WTC11 (cell line): ENCODE measurements around the gene DTL. TPM values are rescaled to one million over a fixed set of nuclear protein-coding genes. Genes with fewer than 3 reads are reported as not detected.
A peak's percentile ranks its signal among the peaks of the same experiment; 100 is the strongest.

Experiments used
- ATAC-seq: fragments of 200-7000 bp; cut with Tn5 transposase; 2 replicates; pipeline ENCODE4 v1.10.0; 2021; ENCODE audit warnings: mild to moderate bottlenecking, moderate library complexity
- CTCF ChIA-PET: fragments of 300-600 bp; sonication (Branson Sonifier 250); formaldehyde crosslinking; loops from one replicate; lab custom pipeline; 2021; ENCODE audit warnings: antibody characterized with exemption; lab: Charles Lee
- POLR2A ChIA-PET: fragments of 350-600 bp; sonication (Branson Sonifier 250); formaldehyde crosslinking; loops from one replicate; lab custom pipeline; 2021; ENCODE audit warnings: antibody characterized with exemption; lab: Charles Lee
- DNase-seq: peaks from one replicate; pipeline ENCODE4 v3.0.0; 2021; ENCODE audit warnings: low spot score
- H3K27ac Mint-ChIP-seq: 2 replicates; pipeline ENCODE4 v1.8.0; 2021; ENCODE audit warnings: mixed read lengths
- H3K27me3 Mint-ChIP-seq: 2 replicates; pipeline ENCODE4 v1.8.0; 2021; ENCODE audit warnings: low read depth, mild to moderate bottlenecking, moderate library complexity, mixed read lengths
- H3K36me3 Mint-ChIP-seq: 2 replicates; pipeline ENCODE4 v1.8.0; 2021; ENCODE audit warnings: mixed read lengths
- H3K4me1 Mint-ChIP-seq: 2 replicates; pipeline ENCODE4 v1.8.0; 2022; ENCODE audit warnings: mixed read lengths
- H3K4me3 Mint-ChIP-seq: 2 replicates; pipeline ENCODE4 v1.8.0; 2021; ENCODE audit warnings: mild to moderate bottlenecking, moderate library complexity, mixed read lengths
- H3K9me3 Mint-ChIP-seq: 2 replicates; pipeline ENCODE4 v1.8.0; 2021; ENCODE audit warnings: mixed read lengths
- ARID4B ChIP-seq: sonication (generic); formaldehyde crosslinking; IDR thresholded peaks from 2 replicates; pipeline ENCODE4 v1.8.0; 2023; ENCODE audit warnings: missing genetic modification reagents, mild to moderate bottlenecking, borderline replicate concordance
- ATF1 ChIP-seq: sonication (generic); formaldehyde crosslinking; IDR thresholded peaks from 2 replicates; pipeline ENCODE4 v1.8.1; 2023; ENCODE audit warnings: mild to moderate bottlenecking, moderate library complexity, missing genetic modification reagents
- ATF3 ChIP-seq: sonication (generic); formaldehyde crosslinking; conservative IDR thresholded peaks from 2 replicates; pipeline ENCODE4 v1.8.1; 2022; ENCODE audit warnings: mild to moderate bottlenecking, missing genetic modification reagents
- E2F4 ChIP-seq: sonication (generic); formaldehyde crosslinking; IDR thresholded peaks from 2 replicates; pipeline ENCODE4 v1.8.1; 2022; ENCODE audit warnings: low read depth, mild to moderate bottlenecking, moderate library complexity, missing genetic modification reagents, borderline replicate concordance
- ETV6 ChIP-seq: sonication (generic); formaldehyde crosslinking; IDR thresholded peaks from 2 replicates; pipeline ENCODE4 v1.8.1; 2022; ENCODE audit warnings: mild to moderate bottlenecking, missing genetic modification reagents
- FOXJ3 ChIP-seq: sonication (generic); formaldehyde crosslinking; IDR thresholded peaks from 2 replicates; pipeline ENCODE4 v1.9.0; 2021; ENCODE audit warnings: missing genetic modification reagents, mild to moderate bottlenecking, borderline replicate concordance
- FOXP1 ChIP-seq: sonication (generic); formaldehyde crosslinking; IDR thresholded peaks from 2 replicates; pipeline ENCODE4 v1.8.0; 2022; ENCODE audit warnings: missing genetic modification reagents, mild to moderate bottlenecking, moderate library complexity, borderline replicate concordance
- HMGXB4 ChIP-seq: sonication (generic); formaldehyde crosslinking; IDR thresholded peaks from 2 replicates; pipeline ENCODE4 v1.8.1; 2023; ENCODE audit warnings: mild to moderate bottlenecking, moderate library complexity, missing genetic modification reagents
- IRF2 ChIP-seq: sonication (generic); formaldehyde crosslinking; IDR thresholded peaks from 2 replicates; pipeline ENCODE4 v1.8.0; 2022; ENCODE audit warnings: low read depth, missing genetic modification reagents, borderline replicate concordance
- RELA ChIP-seq: sonication (generic); formaldehyde crosslinking; IDR thresholded peaks from 2 replicates; pipeline ENCODE4 v1.8.1; 2022; ENCODE audit warnings: missing genetic modification reagents, mild to moderate bottlenecking, borderline replicate concordance
- RORB ChIP-seq: fragments of 250-450 bp; sonication (Bioruptor Pico); IDR thresholded peaks from 2 replicates; pipeline ENCODE4 v1.9.0; 2021; ENCODE audit warnings: mild to moderate bottlenecking
- SMAD4 ChIP-seq: sonication (generic); formaldehyde crosslinking; IDR thresholded peaks from 2 replicates; pipeline ENCODE4 v1.8.0; 2022; ENCODE audit warnings: mild to moderate bottlenecking, missing genetic modification reagents
- SOX15 ChIP-seq: fragments of 250-450 bp; sonication (Bioruptor Pico); IDR thresholded peaks from 2 replicates; pipeline ENCODE4 v1.9.0; 2021; ENCODE audit warnings: mild to moderate bottlenecking
- TEAD4 ChIP-seq: sonication (generic); formaldehyde crosslinking; IDR thresholded peaks from 2 replicates; pipeline ENCODE4 v1.8.0; 2022; ENCODE audit warnings: mild to moderate bottlenecking, missing genetic modification reagents
- ZNF317 ChIP-seq: sonication (generic); formaldehyde crosslinking; IDR thresholded peaks from 2 replicates; pipeline ENCODE4 v1.8.1; 2023; ENCODE audit warnings: low read depth, mild to moderate bottlenecking, moderate library complexity, missing genetic modification reagents, borderline replicate concordance
- ZNF671 ChIP-seq: fragments of 250-450 bp; sonication (Bioruptor Pico); IDR thresholded peaks from 2 replicates; pipeline ENCODE4 v1.8.0; 2021; ENCODE audit warnings: mild to moderate bottlenecking
- total RNA-seq: library from RNA; stranded (reverse); gene quantifications from 3 replicates; pipeline ENCODE4 v1.2.3, GENCODE V29; 2021

Gene DTL
- total RNA-seq, 1 experiment from 2014 or later: 52.3 TPM

GRCh38 chr1:212091438-212092121 is 56.0 kb downstream of the DTL start:
- no peaks in the 10 kb centered on the region for H3K27me3 Mint-ChIP-seq
- no peak for TF ChIP-seq ATF3
- no peak for TF ChIP-seq RELA (CRISPR knock-in tag)
- no peak for TF ChIP-seq TEAD4 (CRISPR knock-in tag)
- no peak for DNase-seq
- H3K27ac Mint-ChIP-seq: no peak overlapping the region
- ChIA-PET POLR2A (no interaction called here), CTCF (no interaction called here)
- H3K4me3 Mint-ChIP-seq: no peak overlapping the region
- H3K36me3 Mint-ChIP-seq: peaks cover 65% of the 10 kb centered on the region
- peaks cover 11% of the 10 kb centered on the region for H3K4me1 Mint-ChIP-seq
- H3K9me3 Mint-ChIP-seq: peaks cover 5% of the 10 kb centered on the region
- ATAC-seq: no peak

- Mint-ChIP-seq H3K9me3 (no peaks in the 10 kb centered on the region), H3K27me3 (no peaks in the 10 kb centered on the region), H3K27ac (peak overlapping the region; percentile 32; the same call in 1 of the 2 replicates), H3K4me3 (no peak overlapping the region), H3K4me1 (peaks cover 35% of the 10 kb centered on the region), H3K36me3 (peaks cover 49% of the 10 kb centered on the region)
- ChIA-PET POLR2A (no interaction called here), CTCF (interaction anchor here (0.7 to 2.6 kb wide), 7 partner anchors 13 to 398 kb away, joined by 3 to 8 read pairs (median 3); partner anchors contain the start of genes DTL and INTS7)
- TF ChIP-seq SOX15 (CRISPR knock-in tag): no peak
- TF ChIP-seq RORB (CRISPR knock-in tag): no peak
- no peak for TF ChIP-seq SMAD4 (CRISPR knock-in tag)
- no peak for TF ChIP-seq ARID4B (CRISPR knock-in tag)
- no peak for TF ChIP-seq ETV6 (CRISPR knock-in tag)
- TF ChIP-seq FOXJ3 (CRISPR knock-in tag): no peak
- TF ChIP-seq ATF1 (CRISPR knock-in tag): no peak
- TF ChIP-seq HMGXB4 (CRISPR knock-in tag): no peak
- TF ChIP-seq FOXP1 (CRISPR knock-in tag): no peak
- TF ChIP-seq E2F4 (CRISPR knock-in tag): no peak
- DNase-seq: no peak
- ATAC-seq: no peak
These were observed 61.8 kb downstream of the DTL start for GRCh38 chr1:212097360-212097759.

- H3K27me3 Mint-ChIP-seq: no peaks in the 10 kb centered on the region
- peak overlapping the region; percentile 28; the same call in 1 of the 2 replicates for H3K27ac Mint-ChIP-seq
- TF ChIP-seq ZNF317 (CRISPR knock-in tag) (0 out of 2 replicates have a peak, but pooled peaks have one; percentile 43), IRF2 (CRISPR knock-in tag) (no peak), ZNF671 (CRISPR knock-in tag) (no peak)
- TF ChIP-seq, all 79 proteins: peak for 1
- H3K9me3 Mint-ChIP-seq: no peaks in the 10 kb centered on the region
- ATAC-seq (peak; percentile 78), DNase-seq (no peak)
- peaks cover 43% of the 10 kb centered on the region for H3K36me3 Mint-ChIP-seq
- POLR2A ChIA-PET: no interaction called here
- no peak overlapping the region for H3K4me3 Mint-ChIP-seq
- H3K4me1 Mint-ChIP-seq: peaks cover 37% of the 10 kb centered on the region
- CTCF ChIA-PET: interaction anchor here (1.1 to 2.6 kb wide), 4 partner anchors 28 to 278 kb away, joined by 3 to 8 read pairs (median 4); partner anchors contain the start of genes DTL and INTS7
These were observed 62.8 kb downstream of the DTL start for GRCh38 chr1:212098310-212098709.
